SK-N-SH (cell line): ENCODE data around the gene PRSS3.

Experiments
- EZH2phosphoT487 ChIP-seq: fragments of 200-600 bp; sonication (generic); IDR thresholded peaks from 2 replicates; pipeline ENCODE4 v1.6.1; 2017; ENCODE audit warnings: low read depth, mixed run types, mild to moderate bottlenecking, antibody characterized with exemption, moderate library complexity, borderline replicate concordance
- REST ChIP-seq: IDR thresholded peaks from 2 replicates; pipeline ENCODE4 v1.6.1; 2012; ENCODE audit warnings: mild to moderate bottlenecking, low read depth, low read length, moderate library complexity
- TF ChIP-seq, protein P1 (sequence below): fragments of 200-600 bp; sonication (generic); IDR thresholded peaks from 2 replicates; pipeline ENCODE4 v1.6.1; 2017; ENCODE audit warnings: antibody characterized with exemption, mild to moderate bottlenecking, moderate library complexity

DNA sequence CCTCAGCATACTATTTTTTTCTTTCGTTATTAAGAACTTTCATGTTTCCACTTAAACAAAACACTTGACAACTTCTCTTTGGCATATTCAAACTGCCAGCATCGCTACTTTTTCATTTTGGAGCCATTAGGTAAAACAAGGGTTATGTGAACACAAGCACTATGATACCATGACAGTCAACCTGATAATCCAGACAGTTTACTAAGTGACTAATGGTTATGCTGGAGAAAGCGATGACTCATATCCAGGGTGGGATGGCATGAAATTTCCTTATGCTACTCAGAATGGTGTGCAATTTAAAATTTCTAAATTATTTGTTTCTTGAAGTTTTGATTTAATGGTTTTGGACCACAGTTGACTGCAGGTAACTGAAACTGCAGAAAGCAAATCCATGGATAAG is 29.9 kb upstream of the PRSS3 start:
- TF ChIP-seq REST, result no peak
- TF ChIP-seq, protein P1, sequence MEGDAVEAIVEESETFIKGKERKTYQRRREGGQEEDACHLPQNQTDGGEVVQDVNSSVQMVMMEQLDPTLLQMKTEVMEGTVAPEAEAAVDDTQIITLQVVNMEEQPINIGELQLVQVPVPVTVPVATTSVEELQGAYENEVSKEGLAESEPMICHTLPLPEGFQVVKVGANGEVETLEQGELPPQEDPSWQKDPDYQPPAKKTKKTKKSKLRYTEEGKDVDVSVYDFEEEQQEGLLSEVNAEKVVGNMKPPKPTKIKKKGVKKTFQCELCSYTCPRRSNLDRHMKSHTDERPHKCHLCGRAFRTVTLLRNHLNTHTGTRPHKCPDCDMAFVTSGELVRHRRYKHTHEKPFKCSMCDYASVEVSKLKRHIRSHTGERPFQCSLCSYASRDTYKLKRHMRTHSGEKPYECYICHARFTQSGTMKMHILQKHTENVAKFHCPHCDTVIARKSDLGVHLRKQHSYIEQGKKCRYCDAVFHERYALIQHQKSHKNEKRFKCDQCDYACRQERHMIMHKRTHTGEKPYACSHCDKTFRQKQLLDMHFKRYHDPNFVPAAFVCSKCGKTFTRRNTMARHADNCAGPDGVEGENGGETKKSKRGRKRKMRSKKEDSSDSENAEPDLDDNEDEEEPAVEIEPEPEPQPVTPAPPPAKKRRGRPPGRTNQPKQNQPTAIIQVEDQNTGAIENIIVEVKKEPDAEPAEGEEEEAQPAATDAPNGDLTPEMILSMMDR, result no peak
- no peak for TF ChIP-seq EZH2phosphoT487
